ENCODE results near the gene DNMBP. TPM values are rescaled to one million over a fixed set of nuclear protein-coding genes. Genes with fewer than 3 reads are reported as not detected.
"Not testable (repeated sequence)": the region's sequence is repeated elsewhere in the genome, so short reads cannot be mapped to it uniquely, and the experiment has no call there.

The DNMBP gene
- total and polyA plus RNA-seq, 2 experiments from 2014 or later = 13.6 to 22.9 TPM

DNA sequence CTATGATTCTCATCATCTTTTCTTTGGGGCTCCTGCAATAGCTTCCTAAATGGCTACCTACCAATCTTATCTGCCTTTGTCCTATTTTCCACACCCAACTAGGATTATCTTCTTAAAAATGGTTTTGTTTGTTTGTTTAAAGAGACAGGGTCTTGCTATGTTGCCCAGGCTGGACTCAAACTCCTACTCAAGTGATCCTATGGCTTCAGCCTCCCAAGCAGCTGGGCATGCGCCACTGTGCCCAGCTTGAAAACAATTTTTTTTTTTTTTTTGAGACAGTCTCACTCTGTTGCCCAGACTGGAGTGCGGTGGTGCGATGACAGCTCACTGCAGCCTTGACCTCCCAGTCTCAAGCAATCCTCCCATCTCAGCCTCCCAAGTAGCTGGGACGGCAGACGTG lies 14.9 kb downstream of the DNMBP start:
- TF ChIP-seq, protein P1, sequence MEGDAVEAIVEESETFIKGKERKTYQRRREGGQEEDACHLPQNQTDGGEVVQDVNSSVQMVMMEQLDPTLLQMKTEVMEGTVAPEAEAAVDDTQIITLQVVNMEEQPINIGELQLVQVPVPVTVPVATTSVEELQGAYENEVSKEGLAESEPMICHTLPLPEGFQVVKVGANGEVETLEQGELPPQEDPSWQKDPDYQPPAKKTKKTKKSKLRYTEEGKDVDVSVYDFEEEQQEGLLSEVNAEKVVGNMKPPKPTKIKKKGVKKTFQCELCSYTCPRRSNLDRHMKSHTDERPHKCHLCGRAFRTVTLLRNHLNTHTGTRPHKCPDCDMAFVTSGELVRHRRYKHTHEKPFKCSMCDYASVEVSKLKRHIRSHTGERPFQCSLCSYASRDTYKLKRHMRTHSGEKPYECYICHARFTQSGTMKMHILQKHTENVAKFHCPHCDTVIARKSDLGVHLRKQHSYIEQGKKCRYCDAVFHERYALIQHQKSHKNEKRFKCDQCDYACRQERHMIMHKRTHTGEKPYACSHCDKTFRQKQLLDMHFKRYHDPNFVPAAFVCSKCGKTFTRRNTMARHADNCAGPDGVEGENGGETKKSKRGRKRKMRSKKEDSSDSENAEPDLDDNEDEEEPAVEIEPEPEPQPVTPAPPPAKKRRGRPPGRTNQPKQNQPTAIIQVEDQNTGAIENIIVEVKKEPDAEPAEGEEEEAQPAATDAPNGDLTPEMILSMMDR (IDR thresholded peaks at IDR 0.05; ENCODE audit: low read depth, low read length) = no peak
- no peak for DNase-seq (ENCODE audit: low read depth in 1 of 2, low spot score in 1 of 2)
- Histone ChIP-seq H3K4me1 (ENCODE audit: low read depth) (peaks cover 27% of the 10 kb centered on the region), H3K9me3 (ENCODE audit: low read depth) (no peaks in the 10 kb centered on the region), H3K27ac (no peak overlapping the region), H3K4me3 (no peak overlapping the region), H3K36me3 (no peaks in the 10 kb centered on the region), H3K27me3 (no peaks in the 10 kb centered on the region)

DNA sequence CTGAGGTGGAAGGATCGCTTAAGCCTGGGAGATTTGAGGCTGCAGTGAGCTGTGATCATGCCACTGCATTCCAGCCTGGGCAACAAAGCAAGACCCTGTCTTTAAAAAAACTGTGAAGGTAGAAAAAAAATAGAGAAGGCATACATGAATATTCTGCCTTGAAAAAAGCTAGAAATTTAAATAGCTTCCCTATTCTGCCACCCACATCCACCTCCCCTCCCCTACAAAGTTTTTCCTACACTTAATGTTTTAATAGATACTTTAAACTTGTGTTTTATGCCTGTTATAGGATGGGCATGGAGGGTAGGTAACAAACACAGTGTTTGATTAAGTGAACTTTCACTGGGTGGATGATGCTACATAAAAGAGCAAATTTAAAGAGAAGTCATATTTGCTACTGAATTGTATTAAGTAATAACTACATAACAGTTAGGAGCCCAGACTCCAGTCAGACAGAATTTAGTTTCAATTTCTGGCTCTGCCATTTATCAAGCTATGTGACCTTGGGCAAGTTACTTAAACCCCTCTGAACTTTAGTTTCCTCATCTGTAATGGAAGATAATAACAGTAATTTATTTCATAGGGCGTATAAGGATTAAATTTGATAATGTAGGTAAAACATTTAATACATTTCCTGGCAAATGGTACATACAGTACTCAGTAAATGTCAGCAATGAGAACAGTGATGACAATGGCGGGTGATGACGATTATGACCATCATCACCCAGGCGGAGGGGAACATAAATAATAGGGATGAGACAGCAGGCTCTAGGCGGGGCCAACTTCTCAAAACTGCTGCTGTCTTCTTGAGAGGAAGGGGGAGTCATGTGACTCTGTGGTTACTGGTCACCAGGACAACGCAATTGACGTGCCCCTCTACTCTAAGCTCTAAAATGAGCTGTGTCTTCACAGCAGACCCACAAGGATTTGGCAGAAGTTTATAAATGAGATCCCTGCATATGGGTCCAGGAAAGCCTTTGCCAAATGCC lies 15.8 kb downstream of the DNMBP start:
- peak in 1 of 2 donors; percentile 94 for DNase-seq (ENCODE audit: low read depth in 1 of 2, low spot score in 1 of 2)

DNA sequence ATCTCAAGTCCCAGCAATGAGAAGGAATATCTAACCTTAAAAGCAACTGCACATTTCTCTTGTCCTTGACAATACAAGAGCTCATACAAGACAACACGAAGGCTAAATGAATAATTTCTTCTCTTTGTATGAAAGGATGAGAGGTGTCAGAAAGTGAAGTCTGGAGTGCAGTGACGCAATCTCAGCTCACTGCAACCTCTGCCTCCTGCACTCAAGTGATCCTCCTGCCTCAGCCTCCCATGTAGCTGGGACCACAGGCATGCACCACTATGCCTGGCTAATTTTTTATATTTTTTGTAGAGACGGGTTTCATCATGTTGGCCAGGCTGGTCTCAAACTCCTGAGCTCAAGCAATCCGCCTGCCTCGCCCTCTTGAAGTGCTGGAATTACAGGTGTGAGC lies 24.1 kb downstream of the DNMBP start:
- H3K4me1 ChIP-seq (ENCODE audit: low read depth) = peaks cover 12% of the 10 kb centered on the region
- H3K27me3 ChIP-seq; H3K27ac ChIP-seq; DNase-seq (ENCODE audit: low read depth in 1 of 2, low spot score in 1 of 2); H3K9me3 ChIP-seq (ENCODE audit: low read depth); H3K36me3 ChIP-seq; H3K4me3 ChIP-seq: not testable (repeated sequence)

More for the DNA sequence above, 15.8 kb downstream of the DNMBP start:
- Histone ChIP-seq H3K4me3 (no peak overlapping the region), H3K27me3 (no peaks in the 10 kb centered on the region), H3K9me3 (ENCODE audit: low read depth) (no peaks in the 10 kb centered on the region), H3K36me3 (no peaks in the 10 kb centered on the region), H3K27ac (no peak overlapping the region), H3K4me1 (ENCODE audit: low read depth) (peaks cover 19% of the 10 kb centered on the region)
- TF ChIP-seq, protein P1 (IDR thresholded peaks at IDR 0.05; ENCODE audit: low read depth, low read length) = no peak

DNA sequence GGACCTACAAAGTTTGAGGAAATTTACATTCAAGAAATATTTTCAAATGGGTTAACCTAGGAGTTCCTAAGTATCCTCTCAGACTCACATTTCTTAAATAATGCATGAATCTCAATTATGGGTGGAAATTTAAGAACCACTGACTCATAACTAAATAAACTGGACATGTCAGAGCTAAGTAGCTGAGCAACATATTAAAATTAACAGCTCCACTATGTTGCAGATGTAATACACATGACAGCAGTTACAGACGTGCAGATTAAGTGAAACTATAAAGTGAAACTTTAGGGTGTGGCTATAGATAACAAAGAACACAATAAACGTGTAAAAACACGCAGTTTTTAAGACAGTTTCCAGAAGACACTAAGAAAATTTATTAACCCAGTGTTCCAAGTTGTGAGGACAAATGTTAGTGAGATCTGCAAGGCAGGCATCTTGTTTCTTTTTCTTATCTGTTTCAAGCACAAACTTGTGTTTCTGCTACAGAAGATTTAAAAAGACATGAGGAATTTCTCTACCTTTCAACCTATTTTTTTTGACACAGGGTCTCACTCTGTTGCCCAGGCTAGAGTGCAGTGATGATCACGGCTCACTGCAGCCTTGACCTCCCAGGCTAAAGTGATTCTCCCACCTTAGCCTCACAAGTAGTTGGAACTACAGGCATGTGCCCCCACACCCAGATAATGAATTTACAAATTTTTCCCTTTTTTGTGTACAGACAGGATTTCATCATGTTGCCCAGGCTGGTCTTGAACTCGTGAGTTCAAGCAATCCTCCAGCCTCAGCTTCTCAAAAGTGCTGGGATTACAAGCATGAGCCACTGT lies 25.3 kb downstream of the DNMBP start:
- H3K27ac ChIP-seq = no peak overlapping the region
- H3K9me3 ChIP-seq (ENCODE audit: low read depth) = no peaks in the 10 kb centered on the region
- no peak for DNase-seq (ENCODE audit: low read depth in 1 of 2, low spot score in 1 of 2)
- H3K4me3 ChIP-seq = no peak overlapping the region
- no peaks in the 10 kb centered on the region for H3K27me3 ChIP-seq
- no peaks in the 10 kb centered on the region for H3K36me3 ChIP-seq
- TF ChIP-seq, protein P1 (IDR thresholded peaks at IDR 0.05; ENCODE audit: low read depth, low read length) = no peak
- H3K4me1 ChIP-seq (ENCODE audit: low read depth) = peaks cover 12% of the 10 kb centered on the region

DNA sequence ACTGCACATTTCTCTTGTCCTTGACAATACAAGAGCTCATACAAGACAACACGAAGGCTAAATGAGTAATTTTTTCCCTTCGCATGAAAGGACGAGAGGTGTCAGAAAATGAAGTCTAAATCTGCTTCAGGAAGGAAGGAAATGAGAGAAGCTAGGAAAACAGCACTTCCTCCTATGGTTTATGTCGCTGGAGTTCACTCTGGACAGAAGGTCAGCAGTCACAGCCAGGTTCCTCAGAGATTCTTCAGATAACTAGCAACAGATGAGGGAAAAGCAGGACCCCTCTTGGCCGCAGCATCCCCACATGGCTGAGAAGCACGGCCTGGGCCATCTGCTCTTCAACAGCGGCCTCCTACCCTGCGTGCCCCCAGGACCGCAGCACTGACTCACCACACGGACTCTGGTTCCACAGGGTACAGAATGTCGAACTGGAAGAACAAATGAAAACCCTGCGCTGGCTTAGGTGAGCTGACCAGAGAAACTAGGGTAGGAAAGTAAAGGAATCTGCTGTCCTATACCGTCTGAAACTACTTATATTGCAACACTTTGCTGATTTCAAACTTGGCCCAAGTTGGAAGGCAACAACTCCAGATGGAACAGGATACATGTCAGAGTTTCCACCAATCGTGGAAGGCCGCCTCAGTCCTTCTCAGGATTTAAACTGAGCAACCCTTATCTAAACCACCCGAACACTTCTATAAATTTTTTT lies 26.3 kb downstream of the DNMBP start:
- peak in 1 of 2 donors; percentile 91 for DNase-seq (ENCODE audit: low read depth in 1 of 2, low spot score in 1 of 2)
- Histone ChIP-seq H3K36me3 (no peaks in the 10 kb centered on the region), H3K27me3 (no peaks in the 10 kb centered on the region), H3K9me3 (ENCODE audit: low read depth) (no peaks in the 10 kb centered on the region), H3K4me3 (no peak overlapping the region), H3K4me1 (ENCODE audit: low read depth) (peaks cover 12% of the 10 kb centered on the region), H3K27ac (peak overlapping the region; percentile 71)
- TF ChIP-seq, protein P1 (IDR thresholded peaks at IDR 0.05; ENCODE audit: low read depth, low read length) = no peak

Data from cardiac muscle cell (in vitro differentiated cells and primary cell).